ENCODE measurements around the gene KATNA1. TPM values are rescaled to one million over a fixed set of nuclear protein-coding genes. Genes with fewer than 3 reads are reported as not detected.

KATNA1 gene
- total RNA-seq, 2 experiments from 2014 or later, result 22.3 to 22.8 TPM

DNA sequence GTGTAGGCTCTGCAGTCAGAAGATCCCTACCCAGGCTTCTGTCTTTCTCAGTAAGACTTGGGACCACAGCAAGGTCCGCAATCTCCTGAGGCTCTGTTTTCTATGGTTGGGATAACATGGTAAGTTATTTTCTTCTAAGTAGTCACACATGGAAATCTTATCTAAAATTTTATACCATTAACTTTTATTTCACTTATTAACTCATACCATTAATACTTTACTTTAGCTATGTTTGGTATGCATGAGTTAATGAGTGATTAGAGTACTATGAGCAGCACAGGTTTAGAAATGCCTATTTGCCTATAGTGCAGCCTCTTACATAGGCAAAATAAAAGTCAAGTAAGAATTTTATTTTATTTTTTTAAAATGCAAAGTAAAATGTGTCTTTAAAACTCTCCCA is 55.1 kb downstream of the KATNA1 start:
- Mint-ChIP-seq H3K4me3 (no peak overlapping the region), H3K36me3 (peaks cover 21% of the 10 kb centered on the region), H3K4me1 (ENCODE audit: low read depth) (no peaks in the 10 kb centered on the region), H3K27me3 (no peaks in the 10 kb centered on the region), H3K27ac (no peak overlapping the region), H3K9me3 (no peaks in the 10 kb centered on the region)
- DNase-seq, result no peak
- ChIA-PET POLR2A (no interaction called here), CTCF (interaction anchor here (1.1 kb wide), 1 partner anchor 48 kb away, joined by 3 read pairs; the partner anchor contains the start of gene PPIL4)
- intact Hi-C loops (cut with micrococcal nuclease), result no loop called here

- ChIA-PET CTCF (interaction anchor here (1.1 kb wide), 1 partner anchor 47 kb away, joined by 3 read pairs; the partner anchor contains the start of gene PPIL4), POLR2A (no interaction called here)
- no peak overlapping the region for H3K4me3 Mint-ChIP-seq
- no peaks in the 10 kb centered on the region for H3K27me3 Mint-ChIP-seq
- peaks cover 21% of the 10 kb centered on the region for H3K36me3 Mint-ChIP-seq
- no peak for DNase-seq
- H3K4me1 Mint-ChIP-seq (ENCODE audit: low read depth), result no peaks in the 10 kb centered on the region
- H3K27ac Mint-ChIP-seq, result no peak overlapping the region
- intact Hi-C loops (cut with micrococcal nuclease), result no loop called here
- no peaks in the 10 kb centered on the region for H3K9me3 Mint-ChIP-seq
Observed at GRCh38 chr6:149592983-149593382, 55.5 kb downstream of the KATNA1 start.

DNA sequence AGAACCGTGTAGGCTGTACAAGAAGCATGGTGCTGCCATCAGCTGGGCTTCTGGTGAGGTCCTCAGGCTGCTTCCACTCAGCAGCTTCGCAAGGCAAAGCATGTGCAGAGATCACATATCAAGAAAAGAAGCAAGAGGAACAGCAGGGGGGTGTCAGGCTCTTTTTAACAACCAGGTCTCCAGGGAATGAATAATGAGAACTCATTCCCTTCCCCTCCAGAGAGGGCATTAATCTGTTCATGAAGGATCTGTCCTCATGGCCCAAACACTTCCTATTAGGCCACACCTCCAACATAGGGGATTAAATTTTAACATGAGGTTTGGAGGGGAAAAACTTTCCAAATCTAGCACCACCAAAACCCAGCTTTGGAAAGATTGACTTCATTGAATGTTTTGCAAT is 62.4 kb downstream of the KATNA1 start:
- no peak for DNase-seq
- peaks cover 14% of the 10 kb centered on the region for H3K36me3 Mint-ChIP-seq
- H3K27me3 Mint-ChIP-seq, result no peaks in the 10 kb centered on the region
- ChIA-PET POLR2A (no interaction called here), CTCF (interaction anchor here (0.6 kb wide), 1 partner anchor 112 kb away, joined by 3 read pairs; no protein-coding TSS in a partner anchor)
- no peak overlapping the region for H3K4me3 Mint-ChIP-seq
- H3K27ac Mint-ChIP-seq, result no peak overlapping the region
- H3K9me3 Mint-ChIP-seq, result no peaks in the 10 kb centered on the region
- intact Hi-C loops (cut with micrococcal nuclease), result no loop called here
- H3K4me1 Mint-ChIP-seq (ENCODE audit: low read depth), result no peaks in the 10 kb centered on the region

GRCh38 chr6:149581349-149581748 is 67.2 kb downstream of the KATNA1 start:
- DNase-seq, result no peak
- ChIA-PET CTCF (no interaction called here), POLR2A (no interaction called here)
- Mint-ChIP-seq H3K27ac (no peak overlapping the region), H3K4me1 (ENCODE audit: low read depth) (no peaks in the 10 kb centered on the region), H3K36me3 (peaks cover 11% of the 10 kb centered on the region), H3K9me3 (no peaks in the 10 kb centered on the region), H3K4me3 (no peak overlapping the region), H3K27me3 (no peaks in the 10 kb centered on the region)
- intact Hi-C loops (cut with micrococcal nuclease), result no loop called here

GRCh38 chr6:149580880-149581279 is 67.6 kb downstream of the KATNA1 start:
- CTCF ChIA-PET, result interaction anchor here (0.6 to 0.9 kb wide), 2 partner anchors 10 to 43 kb away, joined by 3 read pairs; no protein-coding TSS in a partner anchor
- Mint-ChIP-seq H3K9me3 (no peaks in the 10 kb centered on the region), H3K4me1 (ENCODE audit: low read depth) (no peaks in the 10 kb centered on the region), H3K36me3 (peaks cover 11% of the 10 kb centered on the region), H3K27me3 (no peaks in the 10 kb centered on the region), H3K4me3 (no peak overlapping the region), H3K27ac (no peak overlapping the region)
- intact Hi-C loops (cut with micrococcal nuclease), result no loop called here
- DNase-seq, result no peak
- POLR2A ChIA-PET, result no interaction called here

DNA sequence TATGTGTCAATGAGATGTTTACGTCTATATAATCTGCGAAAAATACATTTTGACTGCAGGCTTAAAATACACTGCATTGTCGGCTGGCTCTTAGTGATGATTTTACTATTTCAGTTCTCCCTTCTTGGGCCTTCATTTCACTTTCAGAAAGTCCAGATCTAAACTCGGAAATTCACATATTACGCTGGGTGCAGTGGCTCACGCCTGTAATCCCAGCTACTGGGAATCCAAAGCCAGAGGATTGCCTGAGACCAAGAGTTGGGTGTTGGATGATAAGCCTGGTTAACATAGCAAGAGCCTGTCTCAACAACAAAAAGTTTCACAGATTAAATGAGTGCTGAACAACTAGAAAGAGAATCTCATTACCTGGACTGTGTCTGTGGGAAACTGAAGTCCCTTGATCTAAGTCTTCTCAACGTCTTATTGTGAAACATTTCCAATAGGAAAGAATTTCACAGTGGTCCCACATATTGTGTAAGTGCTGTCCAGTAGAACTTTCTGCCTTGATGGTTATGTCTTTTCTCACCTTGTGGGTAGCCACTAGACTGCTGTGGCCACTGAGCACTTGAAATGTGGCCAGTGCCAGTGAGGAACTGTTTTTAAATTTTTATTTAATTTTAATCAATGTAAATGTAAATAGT is 80.4 kb downstream of the KATNA1 start:
- Mint-ChIP-seq H3K36me3 (no peaks in the 10 kb centered on the region), H3K4me1 (ENCODE audit: low read depth) (peaks cover 15% of the 10 kb centered on the region), H3K4me3 (no peak overlapping the region), H3K27ac (no peak overlapping the region), H3K27me3 (peaks cover 2% of the 10 kb centered on the region), H3K9me3 (no peaks in the 10 kb centered on the region)
- intact Hi-C loops (cut with micrococcal nuclease), result loop anchor here (5.0 to 10.0 kb wide), 4 partner anchors 81 to 1824 kb away; partner anchors contain the start of genes ZBTB2 and ZC3H12D
- DNase-seq, result no peak
- POLR2A ChIA-PET, result no interaction called here
- CTCF ChIA-PET, result no interaction called here

DNA sequence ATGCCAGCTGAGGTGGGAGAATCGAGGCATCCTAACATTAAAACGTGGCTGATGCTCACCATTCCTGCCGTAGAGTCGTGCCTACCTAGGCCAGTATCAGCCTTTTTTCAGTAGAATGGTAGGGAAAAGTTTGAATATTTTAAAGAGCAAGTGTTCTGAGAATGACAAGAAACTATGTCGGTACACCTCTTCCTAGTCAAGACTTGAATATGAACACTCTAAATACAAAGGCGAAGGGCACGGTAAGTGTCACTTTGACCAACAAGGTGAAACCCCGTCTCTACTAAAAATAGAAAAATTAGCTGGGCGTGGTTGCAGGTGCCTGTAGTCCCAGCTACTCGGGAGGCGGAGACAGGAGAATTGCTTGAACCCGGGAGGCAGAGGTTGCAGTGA is 81.3 kb downstream of the KATNA1 start:
- H3K9me3 Mint-ChIP-seq, result no peaks in the 10 kb centered on the region
- DNase-seq, result no peak
- peak overlapping the region; percentile 91 for H3K4me3 Mint-ChIP-seq
- POLR2A ChIA-PET, result interaction anchor here (0.5 kb wide), 1 partner anchor 88 kb away, joined by 3 read pairs; no protein-coding TSS in a partner anchor
- no peaks in the 10 kb centered on the region for H3K36me3 Mint-ChIP-seq
- H3K27me3 Mint-ChIP-seq, result peaks cover 2% of the 10 kb centered on the region
- intact Hi-C loops (cut with micrococcal nuclease), result loop anchor here (5.0 to 10.0 kb wide), 4 partner anchors 80 to 1825 kb away; partner anchors contain the start of genes ZBTB2 and ZC3H12D
- peak overlapping the region; percentile 74 for H3K27ac Mint-ChIP-seq
- H3K4me1 Mint-ChIP-seq (ENCODE audit: low read depth), result peaks cover 15% of the 10 kb centered on the region
- CTCF ChIA-PET, result no interaction called here

DNA sequence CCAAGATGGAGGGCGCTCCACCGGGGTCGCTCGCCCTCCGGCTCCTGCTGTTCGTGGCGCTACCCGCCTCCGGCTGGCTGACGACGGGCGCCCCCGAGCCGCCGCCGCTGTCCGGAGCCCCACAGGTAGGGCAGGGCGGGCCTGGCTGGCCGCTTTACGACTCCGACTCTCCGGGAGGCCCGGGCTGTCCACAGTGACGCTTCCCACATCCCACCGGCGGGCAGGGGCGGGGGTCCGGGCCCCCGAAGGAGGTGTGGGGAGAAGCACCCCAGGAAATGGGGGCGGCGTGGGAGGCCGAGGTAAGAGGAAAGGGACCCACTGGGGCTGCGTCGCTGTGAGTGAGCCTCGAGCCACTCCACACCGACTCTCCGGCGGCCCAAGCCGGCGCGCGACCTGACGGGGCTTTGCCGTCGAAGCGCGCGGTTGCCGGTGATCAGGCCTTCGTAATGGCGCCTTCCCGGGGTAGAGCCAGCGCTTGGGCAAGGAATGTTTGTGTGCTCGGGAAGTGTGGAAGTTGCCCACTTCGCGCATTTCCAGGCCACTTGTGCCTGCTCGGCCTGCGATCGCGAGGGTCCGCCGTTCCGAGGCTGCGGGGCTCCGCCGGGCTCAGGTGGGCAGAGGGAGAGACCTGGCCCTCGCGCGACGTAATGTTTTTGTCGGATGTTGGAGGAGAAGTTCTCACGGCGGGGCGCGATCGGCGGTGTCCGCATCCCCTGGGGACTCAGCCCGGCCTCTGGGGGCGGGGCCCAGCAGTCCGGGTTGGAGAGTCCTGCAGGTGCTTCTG is 81.9 kb downstream of the KATNA1 start:
- POLR2A ChIA-PET, result interaction anchor here (0.5 to 2.5 kb wide), 3 partner anchors 20 to 151 kb away, joined by 3 to 11 read pairs (median 8); partner anchors contain the start of genes LATS1 and PPIL4
- intact Hi-C loops (cut with micrococcal nuclease), result loop anchor here (1.0 to 10.0 kb wide), 8 partner anchors 20 to 1826 kb away; partner anchors contain the start of genes KATNA1, LATS1, PCMT1 and PPIL4

GRCh38 chr6:149565527-149566409 is 82.7 kb downstream of the KATNA1 start, which contains the start of gene GINM1:
TSS of gene GINM1 (plus strand) at chr6:149566375. CDS start at chr6:149566415, 40 bp downstream.
- Mint-ChIP-seq H3K36me3 (no peaks in the 10 kb centered on the region), H3K4me3 (peak within 1 kb of the TSS; percentile 91), H3K27ac (peak within 1 kb of the TSS; percentile 82), H3K4me1 (ENCODE audit: low read depth) (peaks cover 15% of the 10 kb centered on the region), H3K27me3 (peaks cover 2% of the 10 kb centered on the region), H3K9me3 (no peaks in the 10 kb centered on the region)
- CTCF ChIA-PET, result interaction anchor here (0.6 to 1.6 kb wide), 8 partner anchors 10 to 254 kb away, joined by 3 to 7 read pairs (median 4); partner anchors contain the start of gene PPIL4
- peak; percentile 97 for DNase-seq
- intact Hi-C loops (cut with micrococcal nuclease), result loop anchor here (1.0 to 10.0 kb wide), 11 partner anchors 19 to 1827 kb away; partner anchors contain the start of genes KATNA1, LATS1, NUP43 and PCMT1
- POLR2A ChIA-PET, result interaction anchor here (0.6 to 2.5 kb wide), 4 partner anchors 19 to 218 kb away, joined by 3 to 11 read pairs (median 6); partner anchors contain the start of genes LATS1, PPIL4 and ZC3H12D

More for the DNA sequence above, 81.9 kb downstream of the KATNA1 start:
- H3K4me1 Mint-ChIP-seq (ENCODE audit: low read depth), result peaks cover 15% of the 10 kb centered on the region
- H3K36me3 Mint-ChIP-seq, result no peaks in the 10 kb centered on the region
- CTCF ChIA-PET, result interaction anchor here (1.2 to 1.6 kb wide), 2 partner anchors 9 to 22 kb away, joined by 6 to 7 read pairs; partner anchors contain the start of gene PPIL4
- peaks cover 2% of the 10 kb centered on the region for H3K27me3 Mint-ChIP-seq
- peak overlapping the region; percentile 74 for H3K27ac Mint-ChIP-seq
- DNase-seq, result peak; percentile 65
- no peaks in the 10 kb centered on the region for H3K9me3 Mint-ChIP-seq
- H3K4me3 Mint-ChIP-seq, result peak overlapping the region; percentile 91

DNA sequence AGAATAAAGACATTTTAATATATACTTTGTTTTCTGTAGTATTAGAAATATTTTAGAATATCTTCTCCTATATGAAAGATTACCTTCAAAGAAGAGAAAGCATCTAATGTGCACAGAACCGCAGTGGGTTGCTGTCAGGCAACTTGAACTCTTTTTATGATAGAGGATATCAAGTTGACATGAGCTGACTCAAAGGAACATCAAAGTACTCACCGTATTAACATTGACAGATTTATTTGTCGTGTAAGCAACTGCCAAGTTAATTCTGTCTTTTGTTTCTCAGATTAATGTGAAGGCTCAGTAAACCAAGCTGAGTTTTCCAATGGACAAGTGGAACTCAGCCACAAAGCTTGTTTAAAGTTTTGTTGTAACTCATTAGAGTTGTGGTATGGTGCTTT is 84.6 kb downstream of the KATNA1 start:
- H3K4me3 Mint-ChIP-seq, result no peak overlapping the region
- ChIA-PET POLR2A (interaction anchor here (2.5 kb wide), 1 partner anchor 18 kb away, joined by 8 read pairs; the partner anchor contains the start of gene PPIL4), CTCF (interaction anchor here (1.4 to 1.6 kb wide), 2 partner anchors 18 to 153 kb away, joined by 4 to 9 read pairs; partner anchors contain the start of gene PPIL4)
- H3K27ac Mint-ChIP-seq, result no peak overlapping the region
- H3K4me1 Mint-ChIP-seq (ENCODE audit: low read depth), result peaks cover 15% of the 10 kb centered on the region
- peaks cover 2% of the 10 kb centered on the region for H3K27me3 Mint-ChIP-seq
- no peaks in the 10 kb centered on the region for H3K36me3 Mint-ChIP-seq
- H3K9me3 Mint-ChIP-seq, result no peaks in the 10 kb centered on the region
- intact Hi-C loops (cut with micrococcal nuclease), result loop anchor here (2.0 to 10.0 kb wide), 2 partner anchors 123 to 441 kb away; no protein-coding TSS in a partner anchor
- no peak for DNase-seq
